HT1080 (cell line): ENCODE measurements around the gene PLIN1. TPM values are rescaled to one million over a fixed set of nuclear protein-coding genes. Genes with fewer than 3 reads are reported as not detected.

Experiments
- DNase-seq: peaks from one replicate; pipeline ENCODE4 v3.0.0-alpha.2; 2015; ENCODE audit warnings: low read depth
- total RNA-seq: library from RNA; depleted of rRNA; stranded (reverse); fragments of >200 nt; shearing (Covaris generic); gene quantifications from 2 replicates; pipeline ENCODE4 v1.2.3, GENCODE V29; 2014

Gene PLIN1
- total RNA-seq, 1 experiment from 2014 or later = not detected

DNA sequence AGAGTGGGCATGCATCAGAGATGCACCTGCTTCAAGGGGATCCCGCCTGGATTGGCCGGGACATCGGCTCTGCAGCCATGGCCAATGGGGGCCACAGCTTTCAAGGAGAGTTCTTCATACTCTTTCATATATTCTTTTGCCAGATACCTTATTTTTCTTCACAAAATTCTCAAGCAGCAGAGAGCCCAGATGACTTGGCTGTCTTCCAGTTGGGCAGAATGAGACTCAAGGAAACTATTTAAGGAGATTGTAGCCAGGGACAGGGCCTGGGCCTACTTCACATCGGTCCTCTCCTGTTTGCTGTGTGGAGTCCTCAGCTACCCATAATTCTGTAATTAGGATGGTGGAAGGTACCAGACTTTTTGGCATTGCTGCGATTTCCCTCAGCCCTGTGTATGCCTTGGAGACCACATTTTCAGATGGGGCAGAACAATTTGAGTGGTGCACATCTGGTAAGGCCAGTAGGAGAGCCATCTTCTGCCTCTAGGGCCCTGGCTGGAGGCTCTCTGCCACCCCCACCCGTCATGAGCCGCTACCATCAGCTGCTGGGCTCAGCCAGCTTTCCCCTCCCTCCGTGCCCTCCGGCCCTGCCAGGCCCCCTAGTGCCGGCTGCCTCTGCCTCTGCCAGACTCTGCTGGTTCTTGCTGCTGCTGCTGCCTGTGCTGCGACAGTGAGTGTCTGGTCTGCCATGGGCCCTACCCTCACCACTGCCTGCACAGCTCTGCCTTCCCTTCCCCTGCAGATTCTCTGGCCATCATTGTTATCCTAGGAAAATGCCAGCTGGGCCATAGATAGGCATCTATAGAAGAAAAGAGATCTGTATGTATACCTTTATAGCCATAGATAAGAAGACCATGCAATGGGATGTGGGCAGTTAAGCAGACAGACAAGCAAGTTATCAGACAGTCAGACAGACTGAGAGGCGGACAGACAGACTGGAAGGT, 6.7 kb downstream of the PLIN1 start:
- no peak for DNase-seq

DNA sequence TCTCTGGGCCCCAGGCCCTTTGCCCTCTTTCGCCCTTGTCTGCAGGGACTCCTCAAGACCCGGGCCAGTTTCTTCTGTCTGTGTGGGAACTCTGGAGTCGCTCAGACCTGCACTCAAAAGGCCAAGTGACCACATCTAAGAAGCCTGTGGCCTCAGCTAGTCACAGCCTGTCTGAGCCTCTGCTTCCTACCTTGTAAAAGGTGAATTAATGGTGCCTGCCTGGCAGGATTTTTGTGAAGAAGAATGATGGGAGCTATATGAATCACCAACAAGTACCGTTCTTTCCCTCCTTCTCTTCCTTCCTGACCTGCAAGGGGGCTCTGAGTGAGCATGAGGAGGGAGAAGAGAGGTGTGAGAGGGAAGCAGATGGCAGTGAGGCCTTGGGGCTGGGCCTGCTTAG, 7.5 kb downstream of the PLIN1 start:
- DNase-seq = no peak

DNA sequence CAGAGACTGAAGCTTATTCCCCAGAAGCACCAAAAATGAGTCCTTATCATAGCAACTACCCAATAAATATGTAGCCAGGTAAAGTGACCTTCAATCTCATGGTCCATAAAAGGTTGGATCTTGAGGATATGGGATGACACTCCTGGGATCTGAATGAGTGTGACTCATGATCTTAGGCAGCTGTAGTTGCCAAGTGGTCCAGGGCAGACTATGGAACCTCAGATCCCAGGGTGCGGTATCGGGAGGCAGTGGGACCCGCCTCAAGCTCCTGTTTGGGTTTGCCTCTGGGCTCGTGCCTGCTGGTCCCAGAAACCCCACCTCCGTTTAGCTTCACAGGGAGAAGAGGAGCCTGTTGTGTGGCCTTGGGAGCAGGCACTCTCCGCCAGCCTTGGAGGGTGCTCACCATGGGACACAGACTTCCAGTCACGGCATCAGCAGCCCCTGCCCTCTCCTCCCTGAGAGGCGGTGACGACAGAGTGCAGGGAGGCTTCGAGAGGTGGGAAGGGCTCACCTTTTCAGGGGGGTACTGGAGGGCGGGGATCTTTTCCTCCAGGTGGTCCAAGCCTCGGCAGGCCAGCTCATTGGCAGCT, 8.1 kb downstream of the PLIN1 start:
- no peak for DNase-seq

DNA sequence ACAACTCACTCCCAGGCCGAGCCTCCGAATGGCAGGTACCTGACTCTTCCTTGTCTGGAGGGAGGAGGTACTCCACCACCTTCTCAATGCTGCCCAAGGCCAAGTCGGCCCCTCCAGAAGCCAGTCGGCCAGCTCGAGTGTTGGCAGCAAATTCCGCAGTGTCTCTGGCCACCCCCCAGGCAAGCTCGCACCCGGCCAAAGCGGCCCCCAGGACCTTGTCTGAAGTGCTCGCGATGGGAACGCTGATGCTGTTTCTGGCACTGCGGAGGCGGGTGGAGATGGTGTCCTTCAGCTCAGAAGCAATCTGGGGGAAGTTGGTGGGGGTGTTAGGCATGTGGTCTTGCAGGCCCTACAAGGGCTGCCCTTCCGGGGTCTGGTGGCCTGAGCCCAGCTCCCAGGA, 9.2 kb downstream of the PLIN1 start:
- no peak for DNase-seq

DNA sequence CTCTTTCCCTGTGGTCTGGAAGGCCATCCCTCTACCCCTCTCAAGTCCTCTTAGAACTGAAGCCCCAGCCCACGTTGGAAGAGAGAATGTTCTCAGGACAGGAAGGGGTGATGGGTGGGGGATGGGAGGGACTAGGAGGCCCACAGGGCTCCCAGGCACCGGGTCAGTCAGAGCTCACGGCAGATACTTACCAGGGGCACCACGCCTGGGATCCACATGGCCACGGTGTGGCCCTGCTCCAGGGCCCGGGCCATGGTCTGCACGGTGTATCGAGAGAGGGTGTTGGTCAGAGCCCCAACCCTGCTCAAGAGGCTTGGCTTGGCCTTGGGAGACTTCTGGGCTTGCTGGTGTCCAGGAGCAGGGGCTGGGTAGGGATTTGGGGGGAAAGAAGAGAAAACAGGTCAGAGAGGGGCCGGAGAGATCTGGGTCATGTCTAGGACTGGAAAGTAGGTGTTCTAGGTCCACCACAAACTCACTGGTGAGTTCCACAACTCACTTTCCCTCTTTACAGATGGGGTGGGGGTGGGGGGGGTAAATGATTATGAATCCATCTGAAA, 9.8 kb downstream of the PLIN1 start:
- DNase-seq = no peak

DNA sequence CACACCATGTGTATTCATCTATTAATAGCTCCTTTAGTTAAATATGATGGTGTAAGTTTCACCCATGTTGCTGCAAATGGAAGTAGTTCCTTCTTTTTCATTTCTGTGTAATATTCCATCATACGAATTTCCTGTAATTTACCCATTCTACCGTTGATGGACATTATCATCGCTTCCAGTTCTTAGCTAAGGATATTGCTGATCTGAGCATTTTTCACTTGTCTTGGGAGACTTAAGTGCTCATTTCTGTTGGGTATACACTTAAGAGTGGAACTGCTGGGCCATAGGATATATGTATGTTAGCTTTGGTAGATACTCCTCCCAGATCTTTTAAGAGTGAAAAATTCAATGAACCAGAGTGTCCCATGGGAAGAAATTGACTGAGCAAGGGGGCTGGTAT, 11.0 kb downstream of the PLIN1 start:
- DNase-seq = no peak

DNA sequence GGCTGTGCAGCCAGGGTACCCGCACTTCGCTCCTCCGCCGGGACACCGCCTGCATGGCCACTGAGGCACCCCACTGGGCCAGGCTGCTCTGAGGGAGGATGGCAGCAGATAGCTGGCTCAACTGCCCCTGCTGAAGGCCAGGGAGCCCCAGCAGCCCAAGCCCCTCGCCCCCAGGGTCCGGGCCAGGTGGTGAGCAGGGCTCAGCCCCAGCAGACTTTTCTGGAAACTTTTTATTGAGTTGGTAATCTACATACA, 11.5 kb downstream of the PLIN1 start:
- DNase-seq = no peak

DNA sequence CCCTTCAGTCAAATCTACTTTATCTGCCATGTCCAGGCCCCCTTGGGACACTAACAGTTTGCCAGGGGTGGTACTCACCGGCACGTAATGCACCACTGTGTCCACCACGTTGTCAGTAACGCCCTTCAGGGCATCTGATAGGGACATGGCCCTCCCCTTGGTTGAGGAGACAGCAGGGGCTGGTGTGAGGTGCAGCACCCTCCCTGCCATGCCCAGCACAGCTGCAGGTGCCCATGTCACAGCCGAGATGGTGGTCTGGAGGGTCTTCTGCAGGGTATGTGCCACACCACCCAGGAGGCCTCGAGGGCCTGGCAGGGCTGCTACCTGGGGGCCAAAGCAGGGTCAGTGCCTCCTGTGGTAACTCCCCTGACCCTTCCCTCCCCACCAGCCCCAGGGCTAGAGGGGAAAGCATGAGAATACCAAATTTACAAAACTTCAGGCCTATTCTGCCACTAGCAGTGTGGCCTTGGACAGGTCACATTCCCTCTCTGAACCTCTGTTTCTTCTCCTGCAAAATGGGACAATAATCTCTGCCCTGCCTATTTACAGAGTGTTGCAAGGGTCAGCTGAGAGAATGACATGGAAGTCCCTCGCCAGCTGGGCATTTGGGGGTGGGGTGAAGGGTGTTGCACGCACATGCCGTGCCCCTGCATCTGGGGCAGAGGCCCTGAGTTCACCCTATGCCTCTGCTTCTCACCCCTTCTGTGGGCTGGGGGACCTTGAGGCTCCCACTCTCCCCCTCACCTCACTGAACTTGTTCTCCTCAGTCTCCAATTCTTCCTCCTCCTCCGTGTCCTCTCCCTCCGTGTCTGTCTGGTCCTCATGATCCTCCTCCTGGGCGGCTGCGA, 12.1 kb downstream of the PLIN1 start:
- DNase-seq = no peak

DNA sequence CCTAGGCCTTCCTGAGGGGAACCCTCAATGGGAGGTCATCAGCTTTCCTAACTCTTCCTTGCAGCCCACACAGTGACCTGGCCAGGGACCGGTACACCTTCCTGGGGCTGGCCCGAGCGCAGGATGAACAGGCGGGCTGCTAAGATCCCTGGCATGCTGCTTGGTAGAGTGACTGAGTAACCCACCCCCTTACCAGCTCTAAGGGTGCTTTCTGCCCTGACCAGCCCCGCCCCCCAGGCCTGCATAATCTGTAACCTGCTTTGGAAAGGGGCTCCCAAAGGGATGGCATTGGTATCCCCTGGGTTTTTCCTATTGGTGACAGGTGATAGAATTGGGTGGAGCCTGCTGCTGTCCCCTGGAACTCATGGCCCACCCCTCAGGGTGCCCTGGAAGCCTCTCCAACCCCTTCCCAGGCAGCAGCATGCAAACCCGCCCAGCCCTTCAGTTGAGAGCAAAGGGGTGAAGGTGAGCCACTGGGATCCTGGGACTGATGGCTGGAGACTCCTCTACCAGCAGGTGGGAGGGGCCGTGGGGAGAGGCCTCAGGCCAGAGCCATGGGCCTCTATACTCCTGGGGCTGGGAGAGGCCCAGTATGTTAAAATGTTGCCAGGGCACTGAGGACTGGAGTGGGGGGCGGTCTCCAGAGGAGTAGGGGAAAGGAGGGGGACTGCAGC, 12.8 kb downstream of the PLIN1 start:
- DNase-seq = no peak

DNA sequence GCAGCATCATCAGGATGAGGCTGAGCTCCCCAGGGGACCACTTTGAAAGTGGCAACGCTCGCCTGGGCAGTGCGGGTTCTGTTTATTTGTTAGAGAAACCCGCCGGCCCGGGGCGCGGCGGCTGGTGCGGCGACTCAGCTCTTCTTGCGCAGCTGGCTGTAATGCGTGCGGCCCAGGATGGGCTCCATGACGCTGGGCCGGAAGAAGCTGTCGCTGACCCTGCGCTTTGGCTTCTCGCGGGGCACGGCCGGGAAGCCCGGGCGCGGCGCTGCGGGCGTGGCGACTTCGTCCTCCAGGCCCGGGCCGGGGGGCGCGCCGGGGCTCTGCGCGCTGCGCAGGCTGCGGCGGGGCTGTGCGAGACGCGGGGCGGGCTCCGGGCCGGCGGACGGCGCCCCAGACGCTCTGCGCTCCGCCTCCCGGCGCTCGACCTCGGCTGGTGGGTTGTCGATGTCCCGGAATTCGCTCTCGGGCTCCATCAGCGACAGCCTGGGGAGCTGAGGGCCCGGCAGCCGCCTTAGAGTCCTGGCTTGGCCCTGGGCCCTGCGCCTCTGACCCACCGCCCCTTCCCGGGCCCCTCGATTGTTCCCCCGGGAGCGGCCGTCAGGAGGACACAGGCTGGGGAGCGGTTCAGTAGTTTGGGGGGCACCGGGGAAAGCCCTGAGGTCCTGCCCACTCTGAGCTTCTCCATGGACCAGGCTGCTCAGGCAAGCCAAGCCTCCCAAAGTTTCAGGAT, 13.6 kb downstream of the PLIN1 start:
- no peak for DNase-seq

DNA sequence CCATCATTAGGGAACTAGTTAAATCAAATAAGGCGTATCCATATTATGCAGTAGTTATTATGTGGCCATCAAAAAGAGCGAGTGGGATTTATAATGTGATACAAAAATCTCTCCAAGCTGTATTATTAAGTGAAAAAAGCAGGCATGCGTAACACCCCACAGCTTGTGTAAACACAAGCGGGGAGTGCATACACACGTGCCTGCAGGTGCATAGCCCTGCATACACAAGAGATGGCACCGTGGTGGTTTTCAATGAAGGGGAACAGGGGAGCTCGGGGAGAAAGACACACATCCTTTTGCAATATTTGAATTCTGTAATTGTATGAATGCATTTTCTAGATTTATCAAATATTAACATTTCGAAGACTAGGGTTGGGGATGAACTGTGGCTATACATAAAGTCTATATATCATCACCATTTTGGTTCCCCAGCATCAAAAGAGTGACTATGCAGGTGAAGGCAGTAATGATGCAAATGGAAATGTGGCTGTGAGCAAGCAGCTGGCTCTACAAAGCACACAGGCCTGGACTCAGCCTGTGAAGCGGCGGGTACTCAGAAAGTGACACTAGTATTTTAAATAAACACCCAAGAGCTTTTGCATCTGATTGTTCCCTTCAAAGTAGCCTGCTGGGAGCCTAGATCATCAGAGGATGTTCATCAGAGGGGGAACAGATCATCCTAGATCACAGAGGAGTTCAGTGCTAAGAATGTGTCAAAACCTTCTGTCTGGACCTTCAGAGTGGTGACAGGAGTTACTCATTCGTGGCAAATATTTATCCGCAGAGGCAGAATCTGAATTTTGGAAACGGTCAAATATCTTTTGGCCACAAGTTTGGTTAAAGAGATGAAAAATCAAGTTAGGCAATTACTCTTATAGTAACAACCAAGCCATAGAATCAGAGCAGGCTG, 14.5 kb downstream of the PLIN1 start:
- DNase-seq = no peak

DNA sequence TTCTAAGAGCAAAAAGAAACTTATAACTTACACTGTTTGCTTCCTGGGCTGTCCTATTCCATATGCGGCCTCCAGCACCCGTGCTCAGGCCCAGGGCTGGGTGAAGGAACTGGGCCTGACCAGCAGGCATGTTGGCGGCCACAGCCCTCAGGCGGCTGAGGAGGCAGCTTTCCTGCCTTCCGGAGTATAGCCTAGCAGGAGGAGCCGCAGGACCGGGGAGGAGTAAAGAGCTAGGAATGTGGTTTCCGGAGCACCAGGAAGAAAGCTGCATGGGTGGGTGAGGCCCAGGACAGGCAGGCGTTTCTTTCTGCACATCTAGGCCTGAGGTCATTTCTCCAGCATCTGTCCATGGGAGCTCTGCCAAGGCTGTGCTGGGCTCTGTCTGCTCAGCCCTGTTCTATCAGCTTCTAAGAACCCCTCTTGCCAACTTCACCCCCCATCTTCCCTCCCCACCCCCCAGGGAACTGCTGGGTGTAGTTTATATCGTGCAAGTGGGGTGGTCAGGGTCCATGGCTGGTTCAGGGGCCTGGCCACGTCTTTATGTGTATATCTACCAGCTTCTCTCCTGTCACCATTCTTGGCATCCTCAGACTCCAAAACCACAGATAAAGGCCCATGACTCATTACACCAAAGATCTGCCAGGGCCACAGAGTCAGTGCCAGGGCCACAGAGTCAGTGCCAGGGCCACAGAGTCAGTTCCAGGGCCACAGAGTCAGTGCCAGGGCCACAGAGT, 16.1 kb downstream of the PLIN1 start:
- peak; percentile 94 for DNase-seq

DNA sequence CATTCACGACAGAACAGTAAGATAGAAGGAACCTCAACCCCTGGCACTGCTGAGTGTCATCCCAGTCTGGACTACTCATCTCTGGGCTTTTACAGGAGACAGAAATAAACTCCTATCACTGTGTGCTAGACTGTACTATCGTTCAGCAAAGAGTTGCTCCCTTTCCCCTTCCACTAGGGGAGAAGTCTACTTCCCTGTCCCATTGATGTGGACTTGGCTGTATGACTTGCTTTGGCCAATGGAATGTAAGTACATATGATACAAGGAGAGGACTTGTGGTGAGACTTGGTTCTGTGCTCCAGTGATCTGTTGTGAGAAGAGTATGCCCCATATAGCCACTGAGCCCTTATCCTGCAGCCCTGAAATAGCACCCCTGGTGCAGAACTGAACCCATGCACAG, 18.6 kb downstream of the PLIN1 start:
- no peak for DNase-seq

DNA sequence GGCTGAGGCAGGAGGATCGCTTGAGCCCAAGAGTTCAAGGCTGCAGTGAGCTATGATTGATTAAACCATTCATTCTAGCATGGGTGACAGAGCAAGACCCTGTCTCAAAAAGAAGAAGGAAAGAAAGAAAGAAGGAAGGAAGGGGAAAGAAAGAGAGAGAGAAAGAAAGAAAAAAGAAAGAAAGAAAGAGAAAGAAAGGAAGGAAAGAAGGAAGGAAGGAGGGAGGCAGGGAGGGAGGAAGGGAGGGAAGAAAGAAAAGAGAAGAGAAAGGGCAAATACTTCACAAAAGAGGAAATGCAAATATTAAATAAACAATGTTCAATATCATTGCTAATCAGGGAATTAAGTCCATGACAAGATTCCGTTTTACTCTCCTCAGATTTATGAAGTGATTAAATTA, 19.9 kb downstream of the PLIN1 start:
- DNase-seq = no peak

DNA sequence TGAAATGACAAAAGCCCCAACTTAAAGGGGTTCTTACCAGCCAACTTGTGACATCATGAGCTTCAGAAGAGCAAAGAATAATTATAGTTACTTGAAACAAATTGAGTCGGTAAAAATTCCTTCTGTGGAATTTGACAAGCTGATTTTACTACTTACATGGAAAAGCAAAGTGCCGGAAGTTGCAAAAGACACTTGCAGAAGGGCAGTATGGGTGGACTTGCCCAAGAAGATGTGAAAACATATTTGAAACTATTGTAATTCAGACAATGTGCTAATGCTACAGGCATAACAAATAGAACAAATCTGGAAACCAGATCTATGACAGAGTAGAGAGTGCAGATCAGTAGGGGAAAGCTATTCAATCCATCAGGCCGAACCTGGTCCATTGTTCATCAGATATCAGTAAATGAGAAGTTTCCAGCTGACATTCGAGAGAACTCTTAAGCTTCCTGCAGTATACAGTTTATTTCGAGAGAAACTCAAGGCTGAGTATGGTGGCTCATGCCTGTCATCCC, 21.4 kb downstream of the PLIN1 start:
- no peak for DNase-seq

DNA sequence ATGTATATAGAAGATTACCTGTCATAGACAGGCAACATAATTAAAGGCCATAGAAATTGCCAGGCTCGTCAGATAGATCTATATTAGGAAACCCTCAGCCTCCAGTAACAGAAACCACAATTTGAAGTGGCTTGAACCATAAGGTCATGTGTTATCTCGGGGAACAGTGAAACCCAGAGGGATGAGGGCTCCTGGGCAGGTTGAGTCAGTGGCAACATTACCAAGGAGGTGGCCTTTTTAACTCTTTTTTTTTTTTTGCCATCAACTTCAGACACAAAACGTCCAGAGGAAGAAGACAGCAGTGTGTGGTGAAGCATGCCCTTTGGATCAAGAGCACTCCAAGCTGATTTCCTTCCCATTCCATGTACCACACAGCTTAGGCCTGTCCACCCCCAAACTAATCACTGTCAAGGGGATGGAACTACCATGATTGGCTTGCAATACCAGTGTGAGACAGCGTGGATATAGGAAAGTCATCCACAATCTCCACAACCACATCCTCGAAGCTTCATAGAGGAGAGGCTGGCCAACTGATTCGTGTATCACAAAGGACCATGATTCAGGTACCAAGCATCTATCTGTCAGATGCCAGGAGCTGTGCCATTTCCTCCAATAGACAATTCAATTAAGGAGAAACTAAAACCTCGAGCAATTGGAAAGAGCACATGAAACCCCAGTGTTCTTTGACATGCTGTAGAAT, 22.9 kb downstream of the PLIN1 start:
- DNase-seq = peak; percentile 63

DNA sequence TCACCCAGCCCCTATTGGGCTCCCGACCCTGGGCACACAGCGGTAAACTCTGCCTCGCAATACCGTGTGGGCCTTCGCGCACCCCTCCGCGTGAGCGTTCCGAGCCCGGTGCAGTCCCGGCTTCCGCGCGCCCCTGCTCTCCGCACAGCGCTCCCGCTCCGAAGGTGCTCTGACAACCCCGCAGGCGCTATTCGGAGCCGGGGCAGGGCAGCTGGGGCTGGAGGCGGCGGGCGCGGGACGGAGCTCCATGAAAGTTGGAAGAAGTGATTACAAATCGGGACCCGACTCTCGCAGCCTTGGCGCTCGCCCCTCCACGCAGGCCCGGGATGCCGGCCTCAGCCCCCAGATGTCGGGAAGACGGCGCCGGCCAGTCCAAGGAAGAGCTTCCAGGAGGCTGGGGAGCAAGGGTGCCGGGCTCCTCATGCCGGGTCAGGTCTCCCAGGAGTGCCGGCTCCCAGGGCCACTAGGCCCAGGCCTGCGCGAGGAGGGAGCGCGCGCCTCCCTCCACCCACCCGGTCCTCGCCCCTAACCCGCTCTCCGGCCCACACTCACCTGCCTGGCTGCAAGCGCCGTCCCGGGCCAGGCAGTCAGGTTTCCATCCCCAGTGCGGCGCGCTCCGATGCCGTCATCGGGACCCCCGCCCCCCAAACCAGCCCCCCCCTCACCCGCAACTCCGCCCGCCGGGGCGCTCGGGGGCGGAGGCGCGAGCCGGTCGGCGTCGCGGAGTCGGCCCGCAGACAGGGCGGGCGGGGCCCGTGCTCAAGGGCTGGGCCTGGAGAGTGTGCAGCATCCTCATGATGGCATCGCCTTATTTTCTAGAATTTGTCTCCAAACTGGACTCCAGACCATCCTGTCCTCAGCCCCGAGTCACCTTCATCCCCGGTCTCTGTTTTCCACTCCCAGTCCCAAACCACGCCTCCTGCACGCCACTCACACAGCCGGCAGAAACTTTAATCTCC, 24.0 kb downstream of the PLIN1 start, which contains the start of gene KIF7:
Gene KIF7 (minus strand): TSS at position 621 of the 959 bp plus-strand sequence. CDS start 2,537 bp downstream, outside the sequence.
- DNase-seq = no peak
